Measurements from ENCODE around the gene ALAS1.

GRCh38 chr3:52197499-52197841 lies 490 bp upstream of the ALAS1 start:
- TF ChIP-seq POLR2A (conservative IDR thresholded peaks at IDR 0.05) = no peak
- no peak for TF ChIP-seq MYC (IDR thresholded peaks at IDR 0.05; ENCODE audit: low read depth, low read length)
- no peak for TF ChIP-seq MYC (CRISPR knock-in tag; IDR thresholded peaks at IDR 0.05; ENCODE audit: borderline replicate concordance, low read depth)
- no peak for TF ChIP-seq HNRNPUL1 (IDR thresholded peaks at IDR 0.05; ENCODE audit: low read length)
- no peak for TF ChIP-seq XRCC5 (IDR thresholded peaks at IDR 0.05; ENCODE audit: low read depth, low read length)
- TF ChIP-seq SIN3A (IDR thresholded peaks at IDR 0.05; ENCODE audit: borderline replicate concordance in 2 of 2, control insufficient read depth in 1 of 2, low read depth in 2 of 2, low read length in 2 of 2) = no peak
- TF ChIP-seq TEAD1 (CRISPR knock-in tag; IDR thresholded peaks at IDR 0.05) = no peak

Measured in K562 (cell line).